ENCODE results near the gene RENBP. TPM values are rescaled to one million over a fixed set of nuclear protein-coding genes. Genes with fewer than 3 reads are reported as not detected.

The RENBP gene
- total RNA-seq, 1 donor from 2014 or later = 4.2 TPM

DNA sequence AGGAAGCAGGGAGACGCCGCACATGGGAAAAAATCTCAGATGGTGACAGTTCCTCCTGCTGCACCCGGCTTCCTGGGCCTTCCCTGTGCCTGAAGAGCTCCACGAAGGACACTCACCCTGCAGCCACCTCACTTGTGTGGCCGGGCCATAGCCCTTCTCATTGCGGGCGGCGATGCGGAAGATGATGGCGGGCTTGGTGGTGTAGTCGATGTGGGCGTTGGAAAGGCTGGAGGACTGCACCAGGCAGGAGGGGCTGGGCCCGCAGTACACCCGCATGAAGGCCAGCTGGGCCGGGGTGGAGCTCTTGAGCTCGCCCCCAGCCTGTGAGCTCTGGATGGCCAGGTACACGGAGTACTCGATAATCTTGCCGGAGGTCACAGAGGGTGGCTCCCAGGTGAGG is 5.7 kb upstream of the RENBP start:
- H3K36me3 ChIP-seq = peaks cover 0 to 46% of the 10 kb centered on the region in 2 donors
- H3K27me3 ChIP-seq = no peaks in the 10 kb centered on the region
- TF ChIP-seq POLR2AphosphoS5 (IDR thresholded peaks at IDR 0.05; ENCODE audit: insufficient read depth in 1 of 2, low read depth in 1 of 2) = no peak
- TF ChIP-seq, protein P1, sequence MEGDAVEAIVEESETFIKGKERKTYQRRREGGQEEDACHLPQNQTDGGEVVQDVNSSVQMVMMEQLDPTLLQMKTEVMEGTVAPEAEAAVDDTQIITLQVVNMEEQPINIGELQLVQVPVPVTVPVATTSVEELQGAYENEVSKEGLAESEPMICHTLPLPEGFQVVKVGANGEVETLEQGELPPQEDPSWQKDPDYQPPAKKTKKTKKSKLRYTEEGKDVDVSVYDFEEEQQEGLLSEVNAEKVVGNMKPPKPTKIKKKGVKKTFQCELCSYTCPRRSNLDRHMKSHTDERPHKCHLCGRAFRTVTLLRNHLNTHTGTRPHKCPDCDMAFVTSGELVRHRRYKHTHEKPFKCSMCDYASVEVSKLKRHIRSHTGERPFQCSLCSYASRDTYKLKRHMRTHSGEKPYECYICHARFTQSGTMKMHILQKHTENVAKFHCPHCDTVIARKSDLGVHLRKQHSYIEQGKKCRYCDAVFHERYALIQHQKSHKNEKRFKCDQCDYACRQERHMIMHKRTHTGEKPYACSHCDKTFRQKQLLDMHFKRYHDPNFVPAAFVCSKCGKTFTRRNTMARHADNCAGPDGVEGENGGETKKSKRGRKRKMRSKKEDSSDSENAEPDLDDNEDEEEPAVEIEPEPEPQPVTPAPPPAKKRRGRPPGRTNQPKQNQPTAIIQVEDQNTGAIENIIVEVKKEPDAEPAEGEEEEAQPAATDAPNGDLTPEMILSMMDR (IDR thresholded peaks at IDR 0.05) = no peak
- TF ChIP-seq POLR2A (IDR thresholded peaks at IDR 0.05) = no peak
- H3K4me1 ChIP-seq = no peaks in the 10 kb centered on the region
- no peak for DNase-seq (ENCODE audit: extremely low spot score in 2 of 2)
- no peaks in the 10 kb centered on the region for H3K9me3 ChIP-seq
- peak overlapping the region; percentile 28 for H3K27ac ChIP-seq
- H3K4me3 ChIP-seq = no peak overlapping the region
- intact Hi-C loops (cut with DNase I) = no loop called here

DNA sequence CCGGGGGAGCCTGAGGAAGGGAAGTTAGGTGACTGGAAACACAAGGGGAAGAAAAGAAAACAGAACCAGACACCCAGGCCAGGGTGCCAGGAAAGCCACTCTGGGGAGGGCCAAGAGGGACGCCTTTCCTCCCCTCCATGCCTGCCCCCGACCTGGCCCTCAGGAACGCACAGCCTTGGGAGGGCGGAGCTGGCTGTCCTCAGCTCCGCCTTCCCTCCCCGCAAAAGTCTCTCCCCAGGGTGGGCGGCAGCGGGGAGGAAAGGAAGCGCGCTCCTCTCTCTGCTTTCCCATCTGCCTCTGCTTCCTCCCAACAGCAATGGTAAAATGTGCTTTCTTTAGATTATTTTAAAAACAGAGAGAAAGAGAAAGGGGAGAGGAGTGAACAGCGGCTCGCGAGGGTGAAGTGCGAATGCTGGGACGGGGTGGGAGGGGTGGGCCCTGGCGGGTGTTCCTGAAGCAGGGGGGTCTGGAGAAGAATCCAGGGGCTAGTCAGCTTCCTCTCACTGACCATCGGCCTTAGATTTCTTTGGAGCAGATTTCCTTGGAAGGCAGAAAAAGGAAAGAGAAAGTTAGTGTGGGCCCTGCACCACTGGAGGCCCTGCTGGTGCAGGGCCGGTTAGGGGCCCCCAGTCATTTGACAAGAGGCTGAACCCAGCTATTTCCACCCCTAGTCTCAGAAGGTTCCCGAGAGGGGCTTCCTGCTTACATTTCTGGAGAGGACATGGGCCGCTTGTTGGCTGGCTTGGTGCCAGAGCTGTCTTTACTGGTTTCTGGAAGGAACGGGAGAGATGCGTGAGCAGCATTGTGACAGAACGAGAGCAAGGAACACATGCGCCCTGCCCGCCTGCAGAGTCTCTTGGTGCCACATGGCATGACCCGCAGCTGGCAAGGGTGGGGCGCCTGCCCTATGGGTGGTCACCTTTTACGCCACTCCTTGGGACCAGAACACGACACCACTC is 4.7 kb upstream of the RENBP start:
- no peaks in the 10 kb centered on the region for H3K27me3 ChIP-seq
- H3K36me3 ChIP-seq = peaks cover 0 to 36% of the 10 kb centered on the region in 2 donors
- H3K27ac ChIP-seq = peak overlapping the region; percentile 28
- H3K4me3 ChIP-seq = no peak overlapping the region
- no peaks in the 10 kb centered on the region for H3K4me1 ChIP-seq
- no peaks in the 10 kb centered on the region for H3K9me3 ChIP-seq
- no peak for DNase-seq (ENCODE audit: extremely low spot score in 2 of 2)
- intact Hi-C loops (cut with DNase I) = loop anchor here (2.0 kb wide), 1 partner anchor 186 kb away; no protein-coding TSS in a partner anchor
- TF ChIP-seq POLR2A (IDR thresholded peaks at IDR 0.05) (no peak), POLR2AphosphoS5 (IDR thresholded peaks at IDR 0.05; ENCODE audit: insufficient read depth in 1 of 2, low read depth in 1 of 2) (no peak)
- TF ChIP-seq, protein P1 (IDR thresholded peaks at IDR 0.05) = no peak

DNA sequence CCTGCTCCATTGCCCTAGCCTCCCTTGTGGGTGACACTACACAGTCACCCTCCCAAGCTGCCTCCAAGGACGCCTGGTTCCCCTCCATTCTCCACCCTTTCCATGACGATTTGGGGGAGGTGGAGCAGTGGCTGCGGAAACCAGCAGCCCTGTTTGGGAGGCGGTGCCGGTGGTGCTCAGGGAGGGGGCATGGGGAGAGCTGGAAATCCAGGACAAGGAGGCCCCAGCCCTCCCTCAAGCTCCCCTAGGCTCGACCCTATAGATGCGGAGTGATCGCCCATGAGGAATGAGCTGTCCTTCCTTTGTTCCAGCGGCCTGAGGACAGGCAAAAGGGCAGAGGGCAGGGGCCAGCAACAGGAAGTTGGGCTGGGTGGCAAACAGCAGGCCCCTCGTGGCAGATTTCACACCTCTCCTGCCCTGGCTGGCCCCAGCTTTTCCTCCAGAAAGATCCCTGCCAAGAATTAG is 3.6 kb upstream of the RENBP start:
- TF ChIP-seq POLR2AphosphoS5 (IDR thresholded peaks at IDR 0.05; ENCODE audit: insufficient read depth in 1 of 2, low read depth in 1 of 2) = no peak
- TF ChIP-seq, protein P1 (IDR thresholded peaks at IDR 0.05) = no peak
- TF ChIP-seq POLR2A (IDR thresholded peaks at IDR 0.05) = no peak
- no peak for DNase-seq (ENCODE audit: extremely low spot score in 2 of 2)
- H3K4me3 ChIP-seq = no peak overlapping the region
- H3K27me3 ChIP-seq = no peaks in the 10 kb centered on the region
- intact Hi-C loops (cut with DNase I) = loop anchor here (2.0 kb wide), 1 partner anchor 185 kb away; no protein-coding TSS in a partner anchor
- H3K36me3 ChIP-seq = peaks cover 0 to 31% of the 10 kb centered on the region in 2 donors
- H3K9me3 ChIP-seq = no peaks in the 10 kb centered on the region
- H3K27ac ChIP-seq = no peak overlapping the region
- H3K4me1 ChIP-seq = no peaks in the 10 kb centered on the region

DNA sequence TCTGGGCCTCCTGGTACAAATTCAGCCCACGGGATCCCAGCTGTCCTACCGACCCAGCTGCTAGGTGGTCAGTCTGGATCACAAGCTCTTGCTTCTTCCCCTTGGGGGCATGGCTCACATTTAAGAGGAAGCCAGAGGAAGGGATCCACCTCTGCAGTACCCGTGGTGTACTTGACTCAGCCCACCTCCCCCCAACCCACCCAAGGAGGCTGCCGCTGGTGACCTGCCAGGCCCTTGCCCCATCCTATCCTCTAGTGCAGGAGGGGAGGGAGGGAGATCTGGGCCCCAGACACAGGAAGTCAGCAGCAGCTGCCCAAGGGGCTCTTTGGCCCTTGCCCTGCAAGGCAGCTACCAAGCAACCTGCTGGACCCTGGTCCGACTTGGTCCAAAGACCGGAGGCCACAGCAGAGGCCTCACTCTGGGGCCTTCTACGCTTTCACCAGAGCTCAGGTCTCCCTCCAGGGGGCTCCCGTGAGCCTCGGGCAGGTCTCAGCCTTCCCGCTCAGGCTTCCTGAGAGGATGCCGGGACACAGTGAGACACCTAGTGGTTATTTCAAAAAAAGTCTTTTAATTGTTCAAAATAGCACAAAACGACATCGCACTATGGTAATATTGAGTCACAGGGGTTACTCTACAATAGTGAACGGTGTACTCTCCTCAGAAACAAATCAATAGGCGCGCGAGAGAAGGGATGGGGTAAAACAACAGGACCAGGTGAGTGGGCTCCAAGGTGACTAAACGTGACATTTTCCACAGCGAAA is 2.7 kb upstream of the RENBP start:
- H3K27ac ChIP-seq = no peak overlapping the region
- intact Hi-C loops (cut with DNase I) = no loop called here
- H3K27me3 ChIP-seq = no peaks in the 10 kb centered on the region
- no peak for DNase-seq (ENCODE audit: extremely low spot score in 2 of 2)
- H3K4me1 ChIP-seq = no peaks in the 10 kb centered on the region
- H3K4me3 ChIP-seq = no peak overlapping the region
- no peak for TF ChIP-seq POLR2AphosphoS5 (IDR thresholded peaks at IDR 0.05; ENCODE audit: insufficient read depth in 1 of 2, low read depth in 1 of 2)
- no peak for TF ChIP-seq POLR2A (IDR thresholded peaks at IDR 0.05)
- TF ChIP-seq, protein P1 (IDR thresholded peaks at IDR 0.05) = peak; percentile 36 to 62 (median 57)
- H3K9me3 ChIP-seq = no peaks in the 10 kb centered on the region
- H3K36me3 ChIP-seq = peaks cover 0 to 27% of the 10 kb centered on the region in 2 donors
